ENCODE data around the gene FN3KRP. TPM values are rescaled to one million over a fixed set of nuclear protein-coding genes. Genes with fewer than 3 reads are reported as not detected.

FN3KRP gene
- polyA plus RNA-seq, 1 of the 3 experiments (the other 2 are of a cell fraction), result 68.2 TPM

DNA sequence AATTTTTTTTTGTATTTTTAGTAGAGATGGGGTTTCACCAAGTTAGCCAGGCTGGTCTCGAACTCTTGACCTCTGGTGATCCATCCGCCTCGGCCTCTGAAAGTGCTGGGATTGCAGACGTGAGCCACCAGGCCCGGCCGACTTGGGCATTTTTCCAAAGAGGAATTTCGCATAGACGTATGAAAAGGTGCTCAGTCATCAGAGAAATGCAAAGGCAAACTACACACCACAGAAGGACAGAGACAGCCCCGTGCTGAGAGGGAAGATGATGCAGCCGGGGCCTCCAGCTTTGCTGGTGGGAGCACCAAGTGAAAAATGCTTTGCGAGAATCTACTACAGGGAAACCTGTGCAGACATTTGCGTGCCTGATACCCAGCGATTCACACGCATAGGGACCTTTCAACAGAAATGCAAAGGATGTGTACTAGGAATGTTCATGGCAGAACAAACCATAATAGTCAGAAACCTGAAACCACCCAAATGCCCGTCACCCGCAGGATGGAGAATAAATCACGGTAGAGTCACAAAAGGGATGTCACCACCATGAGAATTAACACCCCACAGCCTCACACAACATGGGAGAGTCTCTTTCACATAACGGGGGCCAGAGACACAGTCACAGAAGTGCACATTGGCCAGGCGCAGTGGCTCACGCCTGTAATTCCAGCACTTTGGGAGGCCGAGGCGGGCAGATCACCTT is 23.2 kb upstream of the FN3KRP start:
- H3K4me2 ChIP-seq, result no peak overlapping the region
- H3K36me3 ChIP-seq (replicated peaks in 1 of 2; ENCODE audit: control insufficient read depth in 1 of 2, insufficient read depth in 2 of 2, low read length in 1 of 2), result peaks cover 0 to 8% of the 10 kb centered on the region in 2 experiments
- H3F3A ChIP-seq (replicated peaks; ENCODE audit: insufficient read depth), result no peaks in the 10 kb centered on the region
- ChIA-PET POLR2A (no interaction called here), CTCF (interaction anchor here (1.0 to 1.5 kb wide), 2 partner anchors 25 to 81 kb away, joined by 3 to 5 read pairs; no protein-coding TSS in a partner anchor)
- no peak overlapping the region for H3K4me3 ChIP-seq (ENCODE audit: low read depth in 2 of 2, low read length in 1 of 2)
- no peak overlapping the region for H3K27ac ChIP-seq (ENCODE audit: low read depth in 2 of 2, low read length in 1 of 2)
- no peak for TF ChIP-seq EZH2phosphoT487 (IDR thresholded peaks at IDR 0.05; ENCODE audit: borderline replicate concordance, low read depth)
- no peak for TF ChIP-seq FOSL2 (IDR thresholded peaks at IDR 0.05; ENCODE audit: borderline replicate concordance, low read depth)
- TF ChIP-seq, protein P1, sequence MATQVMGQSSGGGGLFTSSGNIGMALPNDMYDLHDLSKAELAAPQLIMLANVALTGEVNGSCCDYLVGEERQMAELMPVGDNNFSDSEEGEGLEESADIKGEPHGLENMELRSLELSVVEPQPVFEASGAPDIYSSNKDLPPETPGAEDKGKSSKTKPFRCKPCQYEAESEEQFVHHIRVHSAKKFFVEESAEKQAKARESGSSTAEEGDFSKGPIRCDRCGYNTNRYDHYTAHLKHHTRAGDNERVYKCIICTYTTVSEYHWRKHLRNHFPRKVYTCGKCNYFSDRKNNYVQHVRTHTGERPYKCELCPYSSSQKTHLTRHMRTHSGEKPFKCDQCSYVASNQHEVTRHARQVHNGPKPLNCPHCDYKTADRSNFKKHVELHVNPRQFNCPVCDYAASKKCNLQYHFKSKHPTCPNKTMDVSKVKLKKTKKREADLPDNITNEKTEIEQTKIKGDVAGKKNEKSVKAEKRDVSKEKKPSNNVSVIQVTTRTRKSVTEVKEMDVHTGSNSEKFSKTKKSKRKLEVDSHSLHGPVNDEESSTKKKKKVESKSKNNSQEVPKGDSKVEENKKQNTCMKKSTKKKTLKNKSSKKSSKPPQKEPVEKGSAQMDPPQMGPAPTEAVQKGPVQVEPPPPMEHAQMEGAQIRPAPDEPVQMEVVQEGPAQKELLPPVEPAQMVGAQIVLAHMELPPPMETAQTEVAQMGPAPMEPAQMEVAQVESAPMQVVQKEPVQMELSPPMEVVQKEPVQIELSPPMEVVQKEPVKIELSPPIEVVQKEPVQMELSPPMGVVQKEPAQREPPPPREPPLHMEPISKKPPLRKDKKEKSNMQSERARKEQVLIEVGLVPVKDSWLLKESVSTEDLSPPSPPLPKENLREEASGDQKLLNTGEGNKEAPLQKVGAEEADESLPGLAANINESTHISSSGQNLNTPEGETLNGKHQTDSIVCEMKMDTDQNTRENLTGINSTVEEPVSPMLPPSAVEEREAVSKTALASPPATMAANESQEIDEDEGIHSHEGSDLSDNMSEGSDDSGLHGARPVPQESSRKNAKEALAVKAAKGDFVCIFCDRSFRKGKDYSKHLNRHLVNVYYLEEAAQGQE (IDR thresholded peaks at IDR 0.05; ENCODE audit: low read depth, low read length), result no peak
- no peak for TF ChIP-seq ELF1 (IDR thresholded peaks at IDR 0.05)
- TF ChIP-seq MXI1 (IDR thresholded peaks at IDR 0.05; ENCODE audit: low read depth, low read length), result no peak
- no peak for TF ChIP-seq TEAD4 (IDR thresholded peaks at IDR 0.05; ENCODE audit: borderline replicate concordance, insufficient read depth)
- TF ChIP-seq TAF1 (IDR thresholded peaks at IDR 0.05; ENCODE audit: borderline replicate concordance, low read depth, low read length), result no peak
- TF ChIP-seq JUND (IDR thresholded peaks at IDR 0.05), result no peak
- TF ChIP-seq FOXJ3 (CRISPR knock-in tag; IDR thresholded peaks at IDR 0.05), result no peak
- TF ChIP-seq SIN3A (IDR thresholded peaks at IDR 0.05; ENCODE audit: borderline replicate concordance, low read depth, low read length), result no peak
- TF ChIP-seq, protein P2, sequence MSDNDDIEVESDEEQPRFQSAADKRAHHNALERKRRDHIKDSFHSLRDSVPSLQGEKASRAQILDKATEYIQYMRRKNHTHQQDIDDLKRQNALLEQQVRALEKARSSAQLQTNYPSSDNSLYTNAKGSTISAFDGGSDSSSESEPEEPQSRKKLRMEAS (IDR thresholded peaks at IDR 0.05; ENCODE audit: low read depth), result no peak
- TF ChIP-seq, protein P3, sequence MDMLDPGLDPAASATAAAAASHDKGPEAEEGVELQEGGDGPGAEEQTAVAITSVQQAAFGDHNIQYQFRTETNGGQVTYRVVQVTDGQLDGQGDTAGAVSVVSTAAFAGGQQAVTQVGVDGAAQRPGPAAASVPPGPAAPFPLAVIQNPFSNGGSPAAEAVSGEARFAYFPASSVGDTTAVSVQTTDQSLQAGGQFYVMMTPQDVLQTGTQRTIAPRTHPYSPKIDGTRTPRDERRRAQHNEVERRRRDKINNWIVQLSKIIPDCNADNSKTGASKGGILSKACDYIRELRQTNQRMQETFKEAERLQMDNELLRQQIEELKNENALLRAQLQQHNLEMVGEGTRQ (IDR thresholded peaks at IDR 0.05; ENCODE audit: borderline replicate concordance, low read depth, low read length), result no peak
- no peak for TF ChIP-seq TCF12 (IDR thresholded peaks at IDR 0.05)
- no peak for TF ChIP-seq RFX5 (IDR thresholded peaks at IDR 0.05; ENCODE audit: low read length)
- DNase-seq, result no peak
- no peak overlapping the region for H2AFZ ChIP-seq (ENCODE audit: low read depth)
- H3K79me2 ChIP-seq (ENCODE audit: insufficient read depth), result 0 out of 2 replicates have a peak, but pooled peaks cover 4% of the 10 kb centered on the region
- no peaks in the 10 kb centered on the region for H3K27me3 ChIP-seq (ENCODE audit: insufficient read depth)
- H3K9ac ChIP-seq, result no peak overlapping the region
- peaks cover 0 to 7% of the 10 kb centered on the region in 2 experiments; a peak in 1 of 4 replicates for H3K4me1 ChIP-seq (ENCODE audit: control insufficient read depth in 1 of 2, insufficient read depth in 2 of 2, low read depth in 1 of 2, low read length in 1 of 2)
- no peaks in the 10 kb centered on the region for H3K9me2 ChIP-seq
- no peaks in the 10 kb centered on the region; the same call in 1 of the 2 replicates for H3K9me3 ChIP-seq
- no peaks in the 10 kb centered on the region for H4K20me1 ChIP-seq (ENCODE audit: insufficient read depth)
- WGBS (ENCODE audit: low lambda C conversion rate), result 95% methylated on average over 22 of the region's 22 CpGs

All from SK-N-SH (cell line).